ENCODE results near the gene CD44.

CD44 gene

GRCh38 chr11:35235498-35235897, 96.5 kb downstream of the CD44 start:
- H3K4me3 ChIP-seq (ENCODE audit: insufficient read depth, low read length, poor library complexity, severe bottlenecking) = no peak overlapping the region
- no peaks in the 10 kb centered on the region for H3F3A ChIP-seq (ENCODE audit: insufficient read depth)
- H3K4me2 ChIP-seq (ENCODE audit: low read depth, low read length, poor library complexity, severe bottlenecking) = no peak overlapping the region
- no peaks in the 10 kb centered on the region for H3K36me3 ChIP-seq (ENCODE audit: low read length)
- no peaks in the 10 kb centered on the region for H4K20me1 ChIP-seq (ENCODE audit: low read depth, low read length)
- TF ChIP-seq CTCF (IDR thresholded peaks at IDR 0.05; ENCODE audit: insufficient read depth, low read length, poor library complexity, severe bottlenecking) = no peak
- TF ChIP-seq EZH2phosphoT487 (conservative IDR thresholded peaks at IDR 0.05; ENCODE audit: low read length) = no peak
- H3K9ac ChIP-seq (ENCODE audit: low read length) = no peak overlapping the region
- H3K9me3 ChIP-seq (ENCODE audit: insufficient read depth, low read length) = no peaks in the 10 kb centered on the region
- H3K79me2 ChIP-seq (ENCODE audit: insufficient read depth, low read length) = no peaks in the 10 kb centered on the region
- H2AFZ ChIP-seq (ENCODE audit: low read depth, low read length, severe bottlenecking) = no peak overlapping the region
- H3K9me2 ChIP-seq (replicated peaks; ENCODE audit: insufficient read depth, low read length) = no peaks in the 10 kb centered on the region
- H3K27ac ChIP-seq (ENCODE audit: low read depth, low read length) = no peak overlapping the region
- H3K27me3 ChIP-seq (ENCODE audit: low read length) = no peaks in the 10 kb centered on the region

GRCh38 chr11:35235936-35236666, 97.1 kb downstream of the CD44 start:
- H4K20me1 ChIP-seq (ENCODE audit: low read depth, low read length) = no peaks in the 10 kb centered on the region
- no peak overlapping the region for H3K9ac ChIP-seq (ENCODE audit: low read length)
- H3K36me3 ChIP-seq (ENCODE audit: low read length) = no peaks in the 10 kb centered on the region
- no peaks in the 10 kb centered on the region for H3K9me3 ChIP-seq (ENCODE audit: insufficient read depth, low read length)
- H2AFZ ChIP-seq (ENCODE audit: low read depth, low read length, severe bottlenecking) = no peak overlapping the region
- no peak overlapping the region for H3K4me3 ChIP-seq (ENCODE audit: insufficient read depth, low read length, poor library complexity, severe bottlenecking)
- H3K27ac ChIP-seq (ENCODE audit: low read depth, low read length) = no peak overlapping the region
- H3K79me2 ChIP-seq (ENCODE audit: insufficient read depth, low read length) = no peaks in the 10 kb centered on the region
- H3K4me2 ChIP-seq (ENCODE audit: low read depth, low read length, poor library complexity, severe bottlenecking) = no peak overlapping the region
- TF ChIP-seq CTCF (IDR thresholded peaks at IDR 0.05; ENCODE audit: insufficient read depth, low read length, poor library complexity, severe bottlenecking) (no peak), EZH2phosphoT487 (conservative IDR thresholded peaks at IDR 0.05; ENCODE audit: low read length) (no peak)
- no peaks in the 10 kb centered on the region for H3F3A ChIP-seq (ENCODE audit: insufficient read depth)
- no peaks in the 10 kb centered on the region for H3K9me2 ChIP-seq (replicated peaks; ENCODE audit: insufficient read depth, low read length)
- no peaks in the 10 kb centered on the region for H3K27me3 ChIP-seq (ENCODE audit: low read length)

GRCh38 chr11:35236667-35237003, 97.7 kb downstream of the CD44 start:
- TF ChIP-seq CTCF (IDR thresholded peaks at IDR 0.05; ENCODE audit: insufficient read depth, low read length, poor library complexity, severe bottlenecking) = no peak
- no peak for TF ChIP-seq EZH2phosphoT487 (conservative IDR thresholded peaks at IDR 0.05; ENCODE audit: low read length)
- Histone ChIP-seq H3K27me3 (ENCODE audit: low read length) (no peaks in the 10 kb centered on the region), H3K4me3 (ENCODE audit: insufficient read depth, low read length, poor library complexity, severe bottlenecking) (no peak overlapping the region), H3K79me2 (ENCODE audit: insufficient read depth, low read length) (no peaks in the 10 kb centered on the region), H3K9ac (ENCODE audit: low read length) (no peak overlapping the region), H3K9me2 (replicated peaks; ENCODE audit: insufficient read depth, low read length) (no peaks in the 10 kb centered on the region), H3K27ac (ENCODE audit: low read depth, low read length) (no peak overlapping the region), H3F3A (ENCODE audit: insufficient read depth) (no peaks in the 10 kb centered on the region), H4K20me1 (ENCODE audit: low read depth, low read length) (no peaks in the 10 kb centered on the region), H3K4me2 (ENCODE audit: low read depth, low read length, poor library complexity, severe bottlenecking) (no peak overlapping the region), H2AFZ (ENCODE audit: low read depth, low read length, severe bottlenecking) (no peak overlapping the region), H3K9me3 (ENCODE audit: insufficient read depth, low read length) (no peaks in the 10 kb centered on the region), H3K36me3 (ENCODE audit: low read length) (no peaks in the 10 kb centered on the region)

Measured in SU-DHL-6 (cell line).